HCT116 (cell line): ENCODE data around the gene COPZ1. TPM values are rescaled to one million over a fixed set of nuclear protein-coding genes. Genes with fewer than 3 reads are reported as not detected.

Experiments
- ATAC-seq: fragments of 200-7000 bp; cut with Tn5 transposase; 2 replicates; pipeline ENCODE4 v1.9.1; 2020; ENCODE audit warnings: mild to moderate bottlenecking, moderate library complexity
- BruUV-seq: library from RNA; stranded (reverse); fragments of 400-500 nt; replicated peaks from 2 replicates; lab custom pipeline; 2021; lab: Mats Ljungman, UMichigan
- CTCF ChIA-PET: fragments of 300-600 bp; sonication (Branson Sonifier 250); formaldehyde crosslinking; loops from one replicate; lab custom pipeline; 2021; ENCODE audit warnings: antibody characterized with exemption; lab: Charles Lee
- POLR2A ChIA-PET: fragments of 300-600, 350-600 bp; sonication (Branson Sonifier 250); formaldehyde crosslinking; loops from one replicate; lab custom pipeline; 2021; ENCODE audit warnings: antibody characterized with exemption; lab: Charles Lee
- RAD21 ChIA-PET, 2 experiments: fragments of 300-600 bp; sonication (Branson Sonifier 250); formaldehyde crosslinking; loops; one replicate each; lab custom pipeline; 2023; ENCODE audit warnings: low total read pairs in 2 of 2; ENCODE audit not compliant: uncharacterized antibody in 2 of 2, unreplicated experiment in 2 of 2, low non-redundant PET in 1 of 2; lab: Charles Lee
- DNase-seq: peaks from one replicate; pipeline ENCODE4 v3.0.0-alpha.2; 2010; ENCODE audit warnings: low read depth, low spot score
- H2AFZ ChIP-seq: fragments of 200-600 bp; shearing (Covaris generic), sonication (generic); 2 replicates; pipeline ENCODE4 v1.6.1; 2017; ENCODE audit warnings: low read depth, mixed run types, mixed read lengths, antibody characterized with exemption, low read length; ENCODE audit not compliant: poor library complexity, severe bottlenecking
- H3K27ac ChIP-seq: 2 replicates; pipeline ENCODE4 v1.5.1; 2012; ENCODE audit warnings: low read depth, low read length
- H3K27me3 ChIP-seq: fragments of 200-600 bp; sonication (generic); 2 replicates; pipeline ENCODE4 v1.6.1; 2016; ENCODE audit warnings: mixed run types, low read length, mixed read lengths; ENCODE audit not compliant: insufficient read depth
- H3K36me3 ChIP-seq, 2 experiments: fragments of 200-500 bp in 1 of 2; fragments of 200-600 bp in 1 of 2; sonication (Bioruptor generic) in 1 of 2; sonication (generic) in 1 of 2; 2 replicates each; pipeline versions ENCODE4 v1.5.1 to v1.6.1; 2014 to 2016; ENCODE audit warnings: low read length in 2 of 2, inconsistent platforms in 1 of 2, mixed read lengths in 1 of 2, mixed run types in 1 of 2; ENCODE audit not compliant: insufficient read depth in 2 of 2, control insufficient read depth in 1 of 2
- H3K4me1 ChIP-seq, 2 experiments: fragments of 200-600 bp in 1 of 2; sonication (generic) in 1 of 2; 2 replicates each; pipeline versions ENCODE4 v1.5.1 to v1.6.1; 2012 to 2017; ENCODE audit warnings: low read length in 2 of 2, inconsistent platforms in 1 of 2, mild to moderate bottlenecking in 1 of 2, mixed read lengths in 1 of 2, mixed run types in 1 of 2, moderate library complexity in 1 of 2; ENCODE audit not compliant: insufficient read depth in 2 of 2, control insufficient read depth in 1 of 2
- H3K4me2 ChIP-seq: fragments of 200-600 bp; sonication (generic); 2 replicates; pipeline ENCODE4 v1.6.1; 2017; ENCODE audit warnings: mixed run types, low read length, mixed read lengths
- H3K4me3 ChIP-seq, 2 experiments: fragments of 200-600 bp in 1 of 2; sonication (generic) in 1 of 2; replicated peaks in 1 of 2; 2 replicates each; pipeline ENCODE4 v1.5.1; 2011 to 2016; ENCODE audit warnings: low read length in 2 of 2, control low read depth in 1 of 2, low read depth in 1 of 2, mild to moderate bottlenecking in 1 of 2, mixed read lengths in 1 of 2, mixed run types in 1 of 2
- H3K79me2 ChIP-seq: fragments of 200-600 bp; sonication (generic); 2 replicates; pipeline ENCODE4 v1.6.1; 2017; ENCODE audit warnings: mild to moderate bottlenecking, mixed run types, low read length, moderate library complexity, mixed read lengths; ENCODE audit not compliant: insufficient read depth
- H3K9ac ChIP-seq: fragments of 200-600 bp; sonication (generic); 2 replicates; pipeline ENCODE4 v1.6.1; 2016; ENCODE audit warnings: low read length, mixed read lengths
- H3K9me2 ChIP-seq: fragments of 200-600 bp; sonication (generic), shearing (Covaris generic); 2 replicates; pipeline ENCODE4 v1.6.1; 2017; ENCODE audit warnings: mixed run types, mild to moderate bottlenecking, moderate library complexity; ENCODE audit not compliant: insufficient read depth
- H3K9me3 ChIP-seq, 2 experiments: fragments of 200-500 bp in 1 of 2; fragments of 200-600 bp in 1 of 2; sonication (Bioruptor generic) in 1 of 2; sonication (generic) in 1 of 2; 2 replicates each; pipeline ENCODE4 v1.6.1; 2014 to 2017; ENCODE audit warnings: low read length in 2 of 2, mixed read lengths in 2 of 2, inconsistent platforms in 1 of 2, low read depth in 1 of 2, mild to moderate bottlenecking in 1 of 2, mixed run types in 1 of 2, moderate library complexity in 1 of 2; ENCODE audit not compliant: control insufficient read depth in 1 of 2, insufficient read depth in 1 of 2
- H4K20me1 ChIP-seq: fragments of 200-600 bp; sonication (generic), shearing (Covaris generic); 2 replicates; pipeline ENCODE4 v1.6.1; 2017; ENCODE audit warnings: mixed run types, mild to moderate bottlenecking, moderate library complexity; ENCODE audit not compliant: insufficient read depth
- CBX3 ChIP-seq: IDR thresholded peaks from 2 replicates; pipeline ENCODE4 v1.6.1; 2012; ENCODE audit warnings: low read depth
- CEBPB ChIP-seq: IDR thresholded peaks from 2 replicates; pipeline ENCODE4 v1.6.1; 2012; ENCODE audit warnings: low read depth
- EGR1 ChIP-seq: IDR thresholded peaks from 2 replicates; pipeline ENCODE4 v1.6.1; 2012; ENCODE audit warnings: low read depth
- EZH2 ChIP-seq: fragments of 200-600 bp; sonication (generic); IDR thresholded peaks from 2 replicates; pipeline ENCODE4 v1.6.1; 2017; ENCODE audit warnings: antibody characterized with exemption, mixed run types
- EZH2phosphoT487 ChIP-seq: fragments of 200-600 bp; IDR thresholded peaks from 2 replicates; pipeline ENCODE4 v1.6.1; 2018; ENCODE audit warnings: antibody characterized with exemption, borderline replicate concordance
- FOSL1 ChIP-seq: IDR thresholded peaks from 2 replicates; pipeline ENCODE4 v1.6.1; 2012; ENCODE audit warnings: low read depth
- POLR2A ChIP-seq: IDR thresholded peaks from 2 replicates; pipeline ENCODE4 v1.7.0; 2011; ENCODE audit warnings: borderline replicate concordance; ENCODE audit not compliant: insufficient read depth, insufficient read length; ENCODE audit errors: extremely low read depth
- POLR2AphosphoS5 ChIP-seq: IDR thresholded peaks from 2 replicates; pipeline ENCODE4 v1.6.1; 2011; ENCODE audit warnings: mild to moderate bottlenecking, low read depth, low read length, moderate library complexity
- RAD21 ChIP-seq: IDR thresholded peaks from 2 replicates; pipeline ENCODE4 v1.6.1; 2012; ENCODE audit warnings: low read depth, mild to moderate bottlenecking
- SIN3A ChIP-seq: IDR thresholded peaks from 2 replicates; pipeline ENCODE4 v1.6.1; 2012; ENCODE audit warnings: low read depth
- SP1 ChIP-seq: IDR thresholded peaks from 2 replicates; pipeline ENCODE4 v1.6.1; 2012; ENCODE audit warnings: low read depth
- YY1 ChIP-seq: IDR thresholded peaks from 2 replicates; pipeline ENCODE4 v1.6.1; 2011; ENCODE audit warnings: low read length, low read depth, moderate library complexity, mild to moderate bottlenecking; ENCODE audit not compliant: insufficient replicate concordance; ENCODE audit errors: extremely low read depth
- ZFX ChIP-seq: fragments of 450-650 bp; IDR thresholded peaks from 2 replicates; pipeline ENCODE4 v1.6.1; 2017
- intact Hi-C: fragments of 100-400 bp; cut with micrococcal nuclease; formaldehyde crosslinking; loops from 2 replicates; pipeline ENCODE4 v1.10.0; 2022
- total RNA-seq: library from RNA; stranded (reverse); gene quantifications from one replicate; pipeline ENCODE4 v1.2.1, GENCODE V29; 2021; ENCODE audit not compliant: unreplicated experiment
- TF ChIP-seq, protein P1 (sequence below): IDR thresholded peaks from 2 replicates; pipeline ENCODE4 v1.6.1; 2012; ENCODE audit warnings: low read depth
- TF ChIP-seq, protein P2 (sequence below): IDR thresholded peaks from 2 replicates; pipeline ENCODE4 v1.6.1; 2012

COPZ1 gene
- total RNA-seq, 1 experiment from 2014 or later, result 191 TPM

DNA sequence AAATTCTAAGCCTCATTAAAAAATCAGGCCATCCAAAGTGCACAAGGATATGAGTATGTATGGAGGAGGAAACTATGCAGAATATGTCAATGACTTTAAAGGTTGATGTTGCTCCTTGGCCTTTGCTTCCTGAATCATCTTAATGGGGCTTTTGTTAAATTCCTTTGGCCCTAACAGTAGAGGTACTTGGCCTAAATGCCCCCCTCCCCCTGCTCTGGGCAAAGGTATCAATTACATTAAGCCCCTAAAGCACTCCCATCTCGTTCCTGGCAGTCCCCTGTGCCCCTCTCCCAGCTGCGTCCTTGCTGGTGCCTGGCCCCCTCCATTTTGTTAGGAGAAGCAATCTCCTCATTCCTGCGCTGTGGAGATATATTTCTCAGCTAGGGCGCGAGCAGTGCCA is 4.8 kb downstream of the COPZ1 start (continued):
- TF ChIP-seq, protein P1, sequence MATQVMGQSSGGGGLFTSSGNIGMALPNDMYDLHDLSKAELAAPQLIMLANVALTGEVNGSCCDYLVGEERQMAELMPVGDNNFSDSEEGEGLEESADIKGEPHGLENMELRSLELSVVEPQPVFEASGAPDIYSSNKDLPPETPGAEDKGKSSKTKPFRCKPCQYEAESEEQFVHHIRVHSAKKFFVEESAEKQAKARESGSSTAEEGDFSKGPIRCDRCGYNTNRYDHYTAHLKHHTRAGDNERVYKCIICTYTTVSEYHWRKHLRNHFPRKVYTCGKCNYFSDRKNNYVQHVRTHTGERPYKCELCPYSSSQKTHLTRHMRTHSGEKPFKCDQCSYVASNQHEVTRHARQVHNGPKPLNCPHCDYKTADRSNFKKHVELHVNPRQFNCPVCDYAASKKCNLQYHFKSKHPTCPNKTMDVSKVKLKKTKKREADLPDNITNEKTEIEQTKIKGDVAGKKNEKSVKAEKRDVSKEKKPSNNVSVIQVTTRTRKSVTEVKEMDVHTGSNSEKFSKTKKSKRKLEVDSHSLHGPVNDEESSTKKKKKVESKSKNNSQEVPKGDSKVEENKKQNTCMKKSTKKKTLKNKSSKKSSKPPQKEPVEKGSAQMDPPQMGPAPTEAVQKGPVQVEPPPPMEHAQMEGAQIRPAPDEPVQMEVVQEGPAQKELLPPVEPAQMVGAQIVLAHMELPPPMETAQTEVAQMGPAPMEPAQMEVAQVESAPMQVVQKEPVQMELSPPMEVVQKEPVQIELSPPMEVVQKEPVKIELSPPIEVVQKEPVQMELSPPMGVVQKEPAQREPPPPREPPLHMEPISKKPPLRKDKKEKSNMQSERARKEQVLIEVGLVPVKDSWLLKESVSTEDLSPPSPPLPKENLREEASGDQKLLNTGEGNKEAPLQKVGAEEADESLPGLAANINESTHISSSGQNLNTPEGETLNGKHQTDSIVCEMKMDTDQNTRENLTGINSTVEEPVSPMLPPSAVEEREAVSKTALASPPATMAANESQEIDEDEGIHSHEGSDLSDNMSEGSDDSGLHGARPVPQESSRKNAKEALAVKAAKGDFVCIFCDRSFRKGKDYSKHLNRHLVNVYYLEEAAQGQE, result no peak
- TF ChIP-seq POLR2AphosphoS5, result no peak; the same call in 1 of the 2 replicates

DNA sequence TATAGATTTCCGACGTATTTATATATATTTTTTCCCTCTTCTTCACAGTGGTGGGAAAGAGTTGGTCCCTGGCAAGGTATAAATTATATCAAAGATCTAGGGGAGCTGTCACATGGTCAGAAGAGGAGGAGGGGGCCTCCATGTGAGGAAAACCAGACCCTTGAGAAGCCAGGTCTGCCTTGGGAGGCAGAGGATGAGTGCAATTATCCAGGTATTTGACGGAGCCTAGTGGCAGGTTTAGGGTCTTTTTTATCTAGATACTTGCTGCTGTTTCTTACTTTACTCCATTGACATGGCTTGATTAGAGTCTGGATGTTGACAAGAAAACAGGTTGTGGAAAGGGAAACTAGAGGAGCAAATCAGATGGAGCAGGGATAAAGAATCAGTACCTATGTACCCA is 5.5 kb downstream of the COPZ1 start:
- Histone ChIP-seq H3K4me1 (peaks cover 45 to 61% of the 10 kb centered on the region in 2 experiments), H3K36me3 (peaks cover 6 to 12% of the 10 kb centered on the region in 2 experiments; a peak in 3 of 4 replicates), H3K9me2 (no peaks in the 10 kb centered on the region), H4K20me1 (0 out of 2 replicates have a peak, but pooled peaks cover 3% of the 10 kb centered on the region), H3K27me3 (no peaks in the 10 kb centered on the region), H3K4me2 (peak overlapping the region; percentile 80), H3K9ac (peak overlapping the region; percentile 68; the same call in 1 of the 2 replicates), H3K79me2 (peaks cover 94% of the 10 kb centered on the region), H3K9me3 (no peaks in the 10 kb centered on the region), H2AFZ (no peak overlapping the region), H3K4me3 (no peak overlapping the region), H3K27ac (no peak overlapping the region)
- intact Hi-C loops, result no loop called here
- no peak for DNase-seq
- TF ChIP-seq RAD21 (no peak), SIN3A (no peak), POLR2AphosphoS5 (no peak), YY1 (no peak), CBX3 (no peak), FOSL1 (no peak), POLR2A (no peak), ZFX (no peak), EGR1 (no peak), CEBPB (no peak), EZH2phosphoT487 (no peak), SP1 (no peak), EZH2 (no peak)
- TF ChIP-seq, protein P1, result no peak
- TF ChIP-seq, protein P2, sequence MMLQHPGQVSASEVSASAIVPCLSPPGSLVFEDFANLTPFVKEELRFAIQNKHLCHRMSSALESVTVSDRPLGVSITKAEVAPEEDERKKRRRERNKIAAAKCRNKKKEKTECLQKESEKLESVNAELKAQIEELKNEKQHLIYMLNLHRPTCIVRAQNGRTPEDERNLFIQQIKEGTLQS, result no peak
- ChIA-PET POLR2A (no interaction called here), RAD21 (no interaction called here), CTCF (no interaction called here)
- no peak for ATAC-seq
- BruUV-seq, result no TSS peak
